Stimulated activated CD4-positive, alpha-beta T cell treated with anti-CD3 and anti-CD28 coated beads, TNF-alpha, amount 100 ng/mL, for 24 hours (primary cell): ENCODE data around the gene SESN3.
A peak's percentile ranks its signal among the peaks of the same experiment; 100 is the strongest.
"Not testable (repeated sequence)": the region's sequence is repeated elsewhere in the genome, so short reads cannot be mapped to it uniquely, and the experiment has no call there.

ENCODE experiments used
- DNase-seq, 3 experiments: peaks; one replicate each; pipeline ENCODE4 v3.0.0-alpha.2; 2020; ENCODE audit warnings: low read depth in 3 of 3

The SESN3 gene

DNA sequence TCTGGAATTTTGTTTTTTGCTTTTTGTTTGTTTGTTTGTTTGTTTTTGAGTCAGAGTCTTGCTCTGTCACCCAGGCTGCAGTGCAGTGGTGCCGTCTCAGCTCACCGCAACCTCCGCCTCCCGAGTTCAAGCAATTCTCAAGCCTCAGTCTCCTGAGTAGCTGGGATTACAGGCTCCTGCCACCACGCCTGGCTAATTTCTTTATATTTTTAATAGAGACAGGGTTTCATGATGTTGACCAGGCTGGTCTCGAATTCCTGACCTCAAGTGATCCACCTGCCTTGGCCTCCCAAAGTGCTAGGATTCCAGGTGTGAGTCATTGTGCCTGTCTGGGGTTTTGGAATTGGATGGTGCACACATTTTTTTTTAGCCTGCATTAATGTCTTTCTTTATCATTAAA is 20.9 kb upstream of the SESN3 start:
- not testable (repeated sequence) for DNase-seq

DNA sequence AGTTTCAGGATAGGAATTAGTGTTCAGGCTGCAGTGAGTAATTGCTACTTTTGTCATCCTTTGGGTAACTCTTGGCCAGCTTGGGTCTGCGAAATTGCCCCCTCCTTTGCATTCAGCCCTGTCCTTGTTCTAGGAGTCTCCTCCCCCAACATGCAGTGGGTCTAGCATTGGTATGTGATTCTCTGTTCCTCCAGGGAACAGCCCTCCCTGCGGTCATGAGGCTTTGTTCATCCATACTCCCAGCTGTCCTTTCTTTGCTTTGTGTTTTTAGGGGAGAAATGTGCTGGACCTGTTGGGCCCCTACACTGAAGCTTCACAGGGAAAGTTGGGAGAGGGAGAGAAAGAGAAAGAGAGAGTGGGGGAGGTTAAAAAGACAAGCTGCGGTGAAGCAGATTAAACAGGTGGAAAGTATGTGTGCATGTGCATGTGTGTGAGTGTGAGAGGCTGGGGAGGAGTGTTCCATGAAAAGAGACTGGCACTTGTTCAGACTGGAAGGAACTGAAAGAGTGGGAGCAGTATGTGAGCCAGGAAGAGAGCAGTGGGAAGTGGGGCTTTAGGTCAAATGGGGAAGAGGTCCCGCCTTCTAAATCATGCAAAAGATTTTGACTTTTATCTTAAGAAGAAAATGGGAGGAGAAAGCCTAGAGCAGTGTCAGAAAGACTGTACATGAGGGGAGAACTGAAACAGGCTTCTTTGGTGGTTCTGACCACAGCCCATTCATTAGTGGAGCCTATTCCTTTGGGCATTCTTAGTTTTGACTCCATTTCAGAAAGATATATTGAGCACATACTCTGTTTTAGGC is 17.9 kb upstream of the SESN3 start:
- DNase-seq, result no peak

- no peak for DNase-seq
These were observed 16.9 kb upstream of the SESN3 start for GRCh38 chr11:95247883-95248282.

- DNase-seq, result no peak
These were observed 16.2 kb upstream of the SESN3 start for GRCh38 chr11:95247127-95247684.

- no peak for DNase-seq
These were observed 14.6 kb upstream of the SESN3 start for GRCh38 chr11:95245581-95245980.

- no peak for DNase-seq
These were observed 14.0 kb upstream of the SESN3 start for GRCh38 chr11:95245038-95245437.

DNA sequence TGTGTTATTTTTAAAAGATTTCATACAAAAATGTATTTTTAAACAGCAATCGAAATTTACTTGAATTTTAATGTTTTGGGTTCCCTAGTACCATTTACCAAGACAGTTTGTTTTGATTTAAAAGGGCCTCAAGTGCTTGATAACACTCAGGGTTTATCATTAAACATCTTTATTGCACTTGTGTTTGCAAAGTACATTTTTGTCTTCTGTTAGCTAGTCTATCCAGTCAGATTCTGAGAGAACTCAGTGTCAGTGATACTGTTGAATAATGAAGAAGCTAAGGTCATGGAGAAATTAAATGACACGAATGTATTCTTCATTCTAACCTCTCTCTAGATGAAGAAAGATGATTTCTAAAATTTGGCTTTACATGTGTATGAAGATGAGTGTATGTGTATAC is 12.7 kb upstream of the SESN3 start:
- no peak for DNase-seq

- no peak for DNase-seq
These were observed 12.0 kb upstream of the SESN3 start for GRCh38 chr11:95242845-95243605.

DNA sequence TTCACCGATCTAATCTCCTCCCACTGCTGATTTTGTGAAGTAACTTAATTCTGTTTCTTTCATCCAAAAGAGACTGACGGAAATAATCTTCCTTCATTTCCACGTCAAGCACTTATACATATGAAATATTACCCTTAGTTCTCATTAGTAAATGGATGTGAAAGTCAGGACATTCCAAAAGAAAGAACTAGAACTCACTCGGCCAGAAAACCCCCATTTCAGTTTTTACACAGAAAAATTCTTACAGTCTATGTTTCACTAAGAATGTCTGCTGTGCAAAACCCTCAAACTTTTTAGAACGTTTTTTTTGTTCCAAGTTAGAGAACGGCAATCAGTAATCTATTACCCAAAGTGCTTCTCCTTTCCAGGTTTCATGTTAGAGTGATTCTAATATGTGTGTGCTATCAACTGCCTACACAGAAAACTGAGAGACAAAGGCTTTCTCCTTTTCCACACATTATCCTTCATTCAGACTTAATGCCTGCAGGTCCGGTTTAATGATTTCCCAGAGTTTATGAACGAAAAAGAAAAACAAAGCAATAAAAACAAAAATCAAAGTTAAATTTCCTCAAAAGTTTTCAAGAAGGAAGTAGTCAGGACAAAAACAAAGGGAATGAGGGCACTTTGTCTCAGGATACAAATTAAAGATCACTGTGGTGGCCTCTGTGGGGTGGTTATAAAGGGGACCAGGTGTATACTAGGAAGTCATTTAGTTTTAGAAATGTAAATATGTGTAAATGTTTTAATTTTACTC is 11.3 kb upstream of the SESN3 start:
- DNase-seq, result no peak

DNA sequence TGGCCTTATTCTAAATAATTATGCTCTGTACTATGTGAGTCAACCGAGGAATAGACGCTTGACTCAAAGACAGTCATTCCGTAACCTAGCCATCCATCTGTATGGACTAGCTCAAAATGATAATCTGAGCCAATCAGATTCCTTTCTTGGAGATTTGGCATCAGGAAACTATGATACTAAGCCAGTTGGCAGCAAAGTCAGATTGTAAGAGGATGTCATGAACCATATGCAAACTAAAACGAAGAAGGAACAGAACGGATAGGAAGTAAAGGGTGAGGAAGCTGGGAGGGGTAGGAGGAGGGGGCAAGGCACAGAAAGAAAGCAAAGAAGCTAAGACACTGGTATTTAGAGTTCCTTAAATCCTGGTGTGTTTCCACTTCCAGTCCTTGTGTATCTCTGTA is 10.7 kb upstream of the SESN3 start:
- DNase-seq, result no peak

- DNase-seq, result no peak
These were observed 9.1 kb upstream of the SESN3 start for GRCh38 chr11:95239871-95240649.

GRCh38 chr11:95232666-95233065 is 1.7 kb upstream of the SESN3 start:
- DNase-seq, result no peak

- peak; percentile 34 to 60 (median 43) for DNase-seq
These were observed 1.0 kb upstream of the SESN3 start for GRCh38 chr11:95231881-95232605.

- no peak for DNase-seq
These were observed 234 bp downstream of the SESN3 start for GRCh38 chr11:95230810-95231126.

DNA sequence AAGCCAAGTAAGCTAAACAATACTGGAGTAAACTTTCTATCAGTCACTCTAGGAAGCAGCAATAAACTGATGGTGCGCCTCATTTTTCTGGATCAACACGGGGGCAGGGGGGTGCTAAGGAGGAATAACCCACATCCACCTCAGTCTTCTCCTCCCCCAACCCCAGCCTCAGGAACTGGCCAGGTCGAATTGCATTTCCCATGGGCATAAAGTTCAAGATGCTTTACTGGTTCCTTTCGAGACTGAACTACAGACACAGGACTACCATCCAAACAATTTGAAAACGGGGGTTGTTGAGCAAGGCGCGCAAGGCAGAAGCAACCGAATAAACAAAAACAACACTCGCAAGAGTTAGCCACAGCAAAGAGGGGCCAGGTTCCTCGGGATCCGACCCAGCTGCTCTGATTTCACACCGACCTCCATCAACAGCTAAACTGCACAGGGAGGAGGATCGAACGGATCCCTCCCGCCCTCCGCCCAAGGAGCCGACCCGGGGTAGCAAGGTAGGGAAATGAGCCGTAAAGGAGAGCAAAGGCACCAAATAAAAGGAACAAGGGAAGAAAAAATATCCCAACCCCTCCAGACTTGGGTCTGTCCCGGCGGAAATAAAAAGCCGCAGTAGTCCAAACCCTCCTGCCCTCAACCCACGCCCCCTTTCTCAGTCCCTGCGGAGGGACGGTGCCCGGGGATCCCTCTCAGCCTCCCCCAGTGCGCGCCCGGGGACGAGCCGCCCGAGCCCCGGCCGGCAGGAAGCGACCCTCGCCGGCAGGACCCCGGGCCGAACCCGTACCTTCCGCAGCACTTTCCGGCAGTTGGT is 801 bp downstream of the SESN3 start:
- DNase-seq, result peak in 1 of 3 experiments; percentile 19

GRCh38 chr11:95229199-95229992 is 1.6 kb downstream of the SESN3 start:
- DNase-seq, result no peak

GRCh38 chr11:95228081-95228749 is 2.8 kb downstream of the SESN3 start:
- DNase-seq, result no peak

GRCh38 chr11:95227060-95227459 is 3.9 kb downstream of the SESN3 start:
- peak in 1 of 3 experiments; percentile 24 for DNase-seq

DNA sequence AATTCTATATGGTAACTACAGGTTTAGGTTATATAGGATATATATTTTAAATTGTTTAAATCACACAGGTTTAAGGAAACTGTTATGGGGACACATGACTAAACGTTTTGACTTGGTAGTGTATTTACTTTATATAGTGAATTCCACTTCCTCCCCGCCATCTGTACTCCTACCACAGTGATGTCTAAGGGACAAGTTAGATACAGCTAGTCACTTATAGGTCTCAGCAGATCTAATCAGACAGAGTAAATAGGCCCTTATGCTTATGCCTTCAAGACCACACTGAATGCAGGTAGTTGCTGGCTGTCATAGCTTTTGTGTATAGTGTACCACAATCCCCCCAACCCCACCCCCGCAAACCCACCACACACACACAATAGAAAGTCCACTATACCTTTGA is 8.2 kb downstream of the SESN3 start:
- DNase-seq, result no peak
